Measurements from ENCODE around the gene MRGPRE. TPM values are rescaled to one million over a fixed set of nuclear protein-coding genes. Genes with fewer than 3 reads are reported as not detected.

Gene MRGPRE
- polyA plus RNA-seq, 1 donor (not counting 4 experiments of a cell fraction or from before 2014, with no cell fraction given) = not detected

GRCh38 chr11:3201677-3202181 lies 30.5 kb downstream of the MRGPRE start:
- no peak for DNase-seq (ENCODE audit: low read depth, low spot score)
- dilution Hi-C loops (cut with MboI; ENCODE audit: extremely low pct_ligation_motif_present, low sequenced_read_pairs) = no loop called here
- no peaks in the 10 kb centered on the region for H3K9me1 ChIP-seq (ENCODE audit: control insufficient read depth, extremely low read depth, insufficient read depth, low read length)

GRCh38 chr11:3201112-3201581 lies 31.1 kb downstream of the MRGPRE start:
- Histone ChIP-seq H3K9me1 (ENCODE audit: control insufficient read depth, extremely low read depth, insufficient read depth, low read length) (no peaks in the 10 kb centered on the region), H3K4me1 (ENCODE audit: control insufficient read depth, extremely low read depth, insufficient read depth, low read length) (no peaks in the 10 kb centered on the region), H3K27me3 (ENCODE audit: control insufficient read depth, extremely low read depth, insufficient read depth, low read length) (peaks cover 51% of the 10 kb centered on the region), H4K20me1 (ENCODE audit: control insufficient read depth, extremely low read depth, insufficient read depth, low read length) (no peaks in the 10 kb centered on the region), H2AFZ (ENCODE audit: control insufficient read depth, low read length) (no peak overlapping the region), H3K9me3 (ENCODE audit: control insufficient read depth, low read depth, low read length) (no peaks in the 10 kb centered on the region), H3K4me2 (ENCODE audit: control insufficient read depth, extremely low read depth, insufficient read depth, low read depth, low read length) (no peak overlapping the region), H3K36me3 (ENCODE audit: control insufficient read depth in 2 of 2, extremely low read depth in 1 of 2, insufficient read depth in 2 of 2, low read length in 2 of 2) (no peaks in the 10 kb centered on the region), H3K79me2 (ENCODE audit: control insufficient read depth, insufficient read depth, low read length) (no peaks in the 10 kb centered on the region), H3K27ac (ENCODE audit: control insufficient read depth, insufficient read depth, low read length) (no peak overlapping the region), H3K4me3 (ENCODE audit: control insufficient read depth in 2 of 3, extremely low read depth in 1 of 3, insufficient read depth in 2 of 3, low read depth in 1 of 3, low read length in 3 of 3) (no peak overlapping the region), H3K9ac (ENCODE audit: control insufficient read depth, extremely low read depth, insufficient read depth, low read length) (no peak overlapping the region)
- TF ChIP-seq EZH2 (IDR thresholded peaks at IDR 0.05; ENCODE audit: low read length) (no peak), CTCF (optimal IDR thresholded peaks at IDR 0.05 in 1 of 3, IDR thresholded peaks at IDR 0.05 in 1 of 3, conservative IDR thresholded peaks at IDR 0.05 in 1 of 3; ENCODE audit: extremely low read depth in 1 of 3, insufficient read depth in 2 of 3, low read length in 3 of 3) (no peak)
- DNase-seq (ENCODE audit: low read depth, low spot score) (no peak), FAIRE-seq (no peak)
- dilution Hi-C loops (cut with MboI; ENCODE audit: extremely low pct_ligation_motif_present, low sequenced_read_pairs) = no loop called here

More at GRCh38 chr11:3201677-3202181, 30.5 kb downstream of the MRGPRE start:
- Histone ChIP-seq H3K9ac (ENCODE audit: control insufficient read depth, extremely low read depth, insufficient read depth, low read length) (no peak overlapping the region), H3K36me3 (ENCODE audit: control insufficient read depth in 2 of 2, extremely low read depth in 1 of 2, insufficient read depth in 2 of 2, low read length in 2 of 2) (no peaks in the 10 kb centered on the region), H4K20me1 (ENCODE audit: control insufficient read depth, extremely low read depth, insufficient read depth, low read length) (no peaks in the 10 kb centered on the region), H2AFZ (ENCODE audit: control insufficient read depth, low read length) (no peak overlapping the region), H3K79me2 (ENCODE audit: control insufficient read depth, insufficient read depth, low read length) (no peaks in the 10 kb centered on the region), H3K4me1 (ENCODE audit: control insufficient read depth, extremely low read depth, insufficient read depth, low read length) (no peaks in the 10 kb centered on the region), H3K9me3 (ENCODE audit: control insufficient read depth, low read depth, low read length) (no peaks in the 10 kb centered on the region), H3K4me3 (ENCODE audit: control insufficient read depth in 2 of 3, extremely low read depth in 1 of 3, insufficient read depth in 2 of 3, low read depth in 1 of 3, low read length in 3 of 3) (no peak overlapping the region), H3K27ac (ENCODE audit: control insufficient read depth, insufficient read depth, low read length) (no peak overlapping the region), H3K27me3 (ENCODE audit: control insufficient read depth, extremely low read depth, insufficient read depth, low read length) (peaks cover 55% of the 10 kb centered on the region), H3K4me2 (ENCODE audit: control insufficient read depth, extremely low read depth, insufficient read depth, low read depth, low read length) (no peak overlapping the region)
- FAIRE-seq = no peak
- TF ChIP-seq EZH2 (IDR thresholded peaks at IDR 0.05; ENCODE audit: low read length) = no peak
- no peak for TF ChIP-seq CTCF (optimal IDR thresholded peaks at IDR 0.05 in 1 of 3, IDR thresholded peaks at IDR 0.05 in 1 of 3, conservative IDR thresholded peaks at IDR 0.05 in 1 of 3; ENCODE audit: extremely low read depth in 1 of 3, insufficient read depth in 2 of 3, low read length in 3 of 3)

Measured in keratinocyte (primary cell).